ENCODE results near the gene ISLR. TPM values are rescaled to one million over a fixed set of nuclear protein-coding genes. Genes with fewer than 3 reads are reported as not detected.

Gene ISLR
- total and polyA plus RNA-seq, 2 of the 4 experiments (the other 2 are of a cell fraction): under 0.01 to 0.79 TPM

- CTCF ChIA-PET: no interaction called here
Observed at GRCh38 chr15:74208901-74209559, 35.5 kb downstream of the ISLR start.

More at GRCh38 chr15:74208901-74209559, 35.5 kb downstream of the ISLR start:
- intact Hi-C loops (cut with micrococcal nuclease): no loop called here
- DNase-seq: peak; percentile 48
- Histone ChIP-seq H2BK15ac (ENCODE audit: low read depth, low read length) (no peak overlapping the region), H3K9ac (ENCODE audit: low read depth, low read length) (no peak overlapping the region), H4K91ac (ENCODE audit: insufficient read depth, low read depth, low read length) (no peak overlapping the region), H3K9me1 (ENCODE audit: insufficient read depth, low read length) (no peaks in the 10 kb centered on the region), H2BK120ac (ENCODE audit: low read depth, low read length) (no peak overlapping the region), H2AK5ac (ENCODE audit: low read depth, low read length) (no peak overlapping the region), H2AK9ac (replicated peaks; ENCODE audit: low read depth, low read length, poor library complexity) (no peak overlapping the region), H3K4me2 (ENCODE audit: low read depth, low read length) (peak overlapping the region; percentile 1; the same call in 1 of the 2 replicates), H2AFZ (replicated peaks; ENCODE audit: low read length, poor library complexity) (no peak overlapping the region), H3K4ac (ENCODE audit: low read depth, low read length) (no peak overlapping the region), H3K4me1 (ENCODE audit: control insufficient read depth, insufficient read depth, low read length) (peaks cover 8% of the 10 kb centered on the region), H3K36me3 (ENCODE audit: control insufficient read depth, insufficient read depth, low read length) (no peaks in the 10 kb centered on the region), H2BK20ac (ENCODE audit: low read depth, low read length) (no peak overlapping the region), H3K14ac (replicated peaks; ENCODE audit: low read depth, low read length) (no peak overlapping the region), H3K18ac (ENCODE audit: low read depth, low read length) (no peak overlapping the region), H4K5ac (ENCODE audit: low read depth, low read length) (no peak overlapping the region), H3K27me3 (ENCODE audit: control insufficient read depth, insufficient read depth, low read length) (peaks cover 14% of the 10 kb centered on the region), H3K4me3 (ENCODE audit: insufficient read depth, low read depth, low read length) (no peak overlapping the region), H3K23ac (ENCODE audit: low read depth, low read length) (no peak overlapping the region), H4K20me1 (ENCODE audit: insufficient read depth, low read length) (no peaks in the 10 kb centered on the region), H3K79me1 (ENCODE audit: low read depth in 1 of 2, low read length in 2 of 2) (no peaks in the 10 kb centered on the region), H3K27ac (ENCODE audit: insufficient read depth, low read length) (no peak overlapping the region), H3K56ac (ENCODE audit: extremely low read depth, insufficient read depth, low read length) (no peak overlapping the region), H3K9me3 (ENCODE audit: control insufficient read depth, insufficient read depth, low read length) (no peaks in the 10 kb centered on the region), H4K8ac (ENCODE audit: low read depth in 2 of 2, low read length in 2 of 2) (no peak overlapping the region), H2BK5ac (ENCODE audit: low read depth, low read length, poor library complexity, severe bottlenecking) (no peak overlapping the region)
- TF ChIP-seq CEBPB (IDR thresholded peaks at IDR 0.05; ENCODE audit: low read depth, low read length): no peak
- 30% methylated on average over 7 of the region's 11 CpGs; no CpG with 5 or more reads in 1 of the 2 experiments for WGBS, 2 experiments (ENCODE audit: extremely low coverage in 2 of 2, insufficient read length in 1 of 2)
- dilution Hi-C loops (cut with HindIII; ENCODE audit: low sequenced_read_pairs, unreplicated experiment): no loop called here
- POLR2A ChIA-PET (ENCODE audit: unreplicated experiment): no interaction called here
- in situ Hi-C loops (cut with MboI; ENCODE audit: low sequenced_read_pairs): no loop called here
- BruUV-seq (replicated peaks): no TSS peak
- ATAC-seq (ENCODE audit: low read depth): peak; percentile 30; the same call in 1 of the 2 replicates
